Vagina (tissue), 2 donors: ENCODE results near the gene INO80E. TPM values are rescaled to one million over a fixed set of nuclear protein-coding genes. Genes with fewer than 3 reads are reported as not detected.

Source experiments
- DNase-seq, 2 donors: peaks; one replicate each; pipeline ENCODE4 v3.0.0-alpha.2; 2017; ENCODE audit errors: extremely low spot score in 2 of 2
- H3K27ac ChIP-seq: fragments of 200-600 bp; sonication (generic); one replicate; pipeline ENCODE4 v1.5.1; 2019
- H3K27me3 ChIP-seq: fragments of 200-600 bp; sonication (generic); one replicate; pipeline ENCODE4 v1.5.1; 2019
- H3K36me3 ChIP-seq, 2 donors: fragments of 200-600 bp; sonication (generic); one replicate each; pipeline ENCODE4 v1.5.1; 2017 to 2019
- H3K4me1 ChIP-seq: fragments of 200-600 bp; sonication (generic); one replicate; pipeline ENCODE4 v1.5.1; 2019
- H3K4me3 ChIP-seq, 2 donors: fragments of 200-600 bp; sonication (generic); 1 replicate in 1 of 2; 2 replicates in 1 of 2; pipeline ENCODE4 v1.5.1; 2016 to 2019
- H3K9me3 ChIP-seq: fragments of 200-600 bp; sonication (generic); one replicate; pipeline ENCODE4 v1.5.1; 2019
- POLR2A ChIP-seq, 2 donors: fragments of 450-650 bp; IDR thresholded peaks; one replicate each; pipeline ENCODE4 v1.6.1; 2017; ENCODE audit warnings: antibody characterized with exemption in 2 of 2, mild to moderate bottlenecking in 2 of 2, moderate library complexity in 2 of 2
- POLR2AphosphoS5 ChIP-seq, 2 donors: sonication (generic); formaldehyde crosslinking; IDR thresholded peaks; one replicate each; pipeline ENCODE4 v1.9.0; 2017; ENCODE audit warnings: antibody characterized with exemption in 2 of 2, mild to moderate bottlenecking in 2 of 2, low read depth in 1 of 2; ENCODE audit not compliant: insufficient read depth in 1 of 2
- intact Hi-C: fragments of 100-400 bp; cut with DNase I; formaldehyde crosslinking; loops from one replicate; pipeline ENCODE4 v1.15.1; 2023
- total RNA-seq: library from RNA; depleted of rRNA; stranded (reverse); fragments of >200 nt; gene quantifications from one replicate; pipeline ENCODE4 v1.2.3, GENCODE V29; 2016
- TF ChIP-seq, protein P1 (sequence below), 3 experiments: fragments of 450-650 bp in 2 of 3; fragments of 200-600 bp in 1 of 3; sonication (generic) in 1 of 3; IDR thresholded peaks; one replicate each; pipeline ENCODE4 v1.5.1; 2017 to 2019; ENCODE audit warnings: antibody characterized with exemption in 3 of 3, mild to moderate bottlenecking in 2 of 3, moderate library complexity in 2 of 3

The INO80E gene
- total RNA-seq, 1 donor from 2014 or later, result 32.7 TPM

DNA sequence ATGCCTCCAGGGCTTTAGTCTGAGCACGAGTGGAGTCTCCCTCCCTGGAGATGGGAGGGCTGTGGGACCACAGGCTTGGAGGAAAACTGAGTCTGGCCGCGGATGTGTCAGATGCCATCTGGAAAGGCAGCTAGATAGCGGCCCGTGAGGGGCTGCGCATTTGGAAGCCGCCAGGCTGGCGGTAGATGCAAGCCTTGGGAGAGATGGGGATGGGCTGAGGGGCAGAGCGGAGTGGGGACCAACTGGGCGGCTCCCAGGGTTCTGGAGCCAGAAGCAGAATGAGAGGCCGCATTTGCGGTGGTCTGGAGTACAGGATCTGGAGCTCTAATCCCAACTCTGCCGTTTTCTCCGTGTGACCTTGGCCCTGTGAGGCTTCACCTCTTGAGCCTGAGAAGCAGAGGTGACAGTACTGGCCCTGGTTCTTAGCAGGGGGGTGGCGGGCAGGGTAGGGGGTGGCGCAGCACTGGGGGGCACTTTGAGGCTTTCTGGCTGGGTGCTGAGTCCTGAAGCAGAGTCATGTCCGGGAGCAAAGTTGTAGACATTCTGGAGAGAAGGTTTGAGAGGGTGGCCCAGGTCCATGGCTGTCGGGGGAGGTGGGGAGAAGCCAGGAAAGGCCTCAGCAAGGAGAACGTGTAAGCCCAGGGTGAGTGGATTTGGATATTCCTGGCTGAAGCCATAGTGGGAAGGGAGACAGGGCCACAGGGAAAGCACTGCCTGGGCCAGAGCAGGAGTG lies 6.7 kb downstream of the INO80E start:
- Histone ChIP-seq H3K9me3 (no peaks in the 10 kb centered on the region), H3K27me3 (no peaks in the 10 kb centered on the region), H3K36me3 (peaks cover 0 to 16% of the 10 kb centered on the region in 2 donors), H3K4me3 (no peak overlapping the region), H3K4me1 (no peaks in the 10 kb centered on the region), H3K27ac (no peak overlapping the region)
- TF ChIP-seq, protein P1, sequence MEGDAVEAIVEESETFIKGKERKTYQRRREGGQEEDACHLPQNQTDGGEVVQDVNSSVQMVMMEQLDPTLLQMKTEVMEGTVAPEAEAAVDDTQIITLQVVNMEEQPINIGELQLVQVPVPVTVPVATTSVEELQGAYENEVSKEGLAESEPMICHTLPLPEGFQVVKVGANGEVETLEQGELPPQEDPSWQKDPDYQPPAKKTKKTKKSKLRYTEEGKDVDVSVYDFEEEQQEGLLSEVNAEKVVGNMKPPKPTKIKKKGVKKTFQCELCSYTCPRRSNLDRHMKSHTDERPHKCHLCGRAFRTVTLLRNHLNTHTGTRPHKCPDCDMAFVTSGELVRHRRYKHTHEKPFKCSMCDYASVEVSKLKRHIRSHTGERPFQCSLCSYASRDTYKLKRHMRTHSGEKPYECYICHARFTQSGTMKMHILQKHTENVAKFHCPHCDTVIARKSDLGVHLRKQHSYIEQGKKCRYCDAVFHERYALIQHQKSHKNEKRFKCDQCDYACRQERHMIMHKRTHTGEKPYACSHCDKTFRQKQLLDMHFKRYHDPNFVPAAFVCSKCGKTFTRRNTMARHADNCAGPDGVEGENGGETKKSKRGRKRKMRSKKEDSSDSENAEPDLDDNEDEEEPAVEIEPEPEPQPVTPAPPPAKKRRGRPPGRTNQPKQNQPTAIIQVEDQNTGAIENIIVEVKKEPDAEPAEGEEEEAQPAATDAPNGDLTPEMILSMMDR (IDR thresholded peaks at IDR 0.05), result no peak
- TF ChIP-seq POLR2AphosphoS5 (IDR thresholded peaks at IDR 0.05; ENCODE audit: insufficient read depth in 1 of 2, low read depth in 1 of 2), result no peak
- no peak for TF ChIP-seq POLR2A (IDR thresholded peaks at IDR 0.05)
- intact Hi-C loops, result loop anchor here (10.0 kb wide), 1 partner anchor 78 kb away; the partner anchor contains the start of gene KCTD13
- DNase-seq, result no peak

DNA sequence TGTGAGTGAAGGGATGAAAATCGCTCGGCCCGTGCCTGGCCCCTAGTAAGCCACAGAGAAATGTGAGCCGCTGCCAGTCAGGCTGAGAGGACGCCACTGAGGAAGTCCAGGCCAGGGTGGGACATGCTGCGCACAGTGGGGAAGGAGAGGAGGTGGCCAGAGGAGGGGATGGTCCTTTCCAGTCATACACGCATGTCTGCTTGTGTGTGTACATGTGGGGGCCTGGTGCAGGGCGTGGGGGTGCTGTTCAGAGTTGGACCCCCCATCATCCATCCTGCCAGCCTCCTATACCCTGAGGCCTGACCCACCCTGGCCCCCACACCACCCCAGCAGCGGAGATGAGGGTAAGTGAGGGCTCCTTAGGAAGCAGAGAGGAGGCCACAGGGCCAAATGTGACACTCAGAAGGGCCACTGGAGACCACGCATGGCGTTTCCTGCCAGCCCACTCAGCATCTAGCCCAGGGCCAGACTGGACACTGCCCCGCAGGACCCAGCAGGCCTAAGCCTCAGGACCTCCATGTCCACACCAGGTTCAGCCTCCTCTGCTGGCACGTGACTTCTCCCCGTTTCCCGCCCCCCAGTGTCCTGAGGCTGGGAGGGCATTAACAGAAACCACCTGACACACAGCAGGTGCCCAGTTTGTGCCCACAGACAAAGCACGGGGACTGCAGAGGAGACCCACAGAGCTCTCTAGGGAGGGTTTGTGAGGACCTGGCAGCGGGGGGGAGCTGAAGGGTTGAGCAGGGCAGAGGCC lies 7.8 kb downstream of the INO80E start:
- Histone ChIP-seq H3K9me3 (no peaks in the 10 kb centered on the region), H3K4me3 (no peak overlapping the region), H3K36me3 (peaks cover 0 to 15% of the 10 kb centered on the region in 2 donors), H3K27me3 (no peaks in the 10 kb centered on the region), H3K27ac (no peak overlapping the region), H3K4me1 (no peaks in the 10 kb centered on the region)
- DNase-seq, result no peak
- TF ChIP-seq, protein P1 (IDR thresholded peaks at IDR 0.05), result no peak
- TF ChIP-seq POLR2AphosphoS5 (IDR thresholded peaks at IDR 0.05; ENCODE audit: insufficient read depth in 1 of 2, low read depth in 1 of 2), result no peak
- TF ChIP-seq POLR2A (IDR thresholded peaks at IDR 0.05), result no peak
- intact Hi-C loops, result loop anchor here (10.0 kb wide), 1 partner anchor 79 kb away; the partner anchor contains the start of gene KCTD13

DNA sequence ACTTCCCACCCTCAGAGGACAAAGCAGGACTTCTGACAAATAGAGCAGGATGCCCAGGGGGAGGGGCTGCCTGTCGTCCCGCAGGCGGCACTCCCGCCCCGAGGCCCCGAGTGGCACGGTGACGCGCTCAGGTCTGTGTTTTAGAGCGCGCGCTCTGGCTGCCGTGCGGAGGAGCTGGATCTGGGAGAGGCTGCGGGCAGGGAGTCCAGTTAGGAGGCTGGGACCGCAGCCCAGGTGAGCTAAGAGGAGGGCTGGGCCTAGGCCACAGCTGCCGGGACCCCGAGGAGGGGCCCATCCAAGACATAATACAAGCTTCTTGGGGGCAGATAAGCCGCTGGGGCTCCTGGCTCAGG lies 8.4 kb downstream of the INO80E start:
- TF ChIP-seq POLR2A (IDR thresholded peaks at IDR 0.05), result no peak
- TF ChIP-seq POLR2AphosphoS5 (IDR thresholded peaks at IDR 0.05; ENCODE audit: insufficient read depth in 1 of 2, low read depth in 1 of 2), result no peak
- TF ChIP-seq, protein P1 (IDR thresholded peaks at IDR 0.05), result no peak
- Histone ChIP-seq H3K4me3 (no peak overlapping the region), H3K27ac (no peak overlapping the region), H3K27me3 (peaks cover 4% of the 10 kb centered on the region), H3K4me1 (no peaks in the 10 kb centered on the region), H3K36me3 (peaks cover 0 to 15% of the 10 kb centered on the region in 2 donors), H3K9me3 (no peaks in the 10 kb centered on the region)
- intact Hi-C loops, result loop anchor here (10.0 kb wide), 1 partner anchor 80 kb away; the partner anchor contains the start of gene KCTD13
- no peak for DNase-seq

DNA sequence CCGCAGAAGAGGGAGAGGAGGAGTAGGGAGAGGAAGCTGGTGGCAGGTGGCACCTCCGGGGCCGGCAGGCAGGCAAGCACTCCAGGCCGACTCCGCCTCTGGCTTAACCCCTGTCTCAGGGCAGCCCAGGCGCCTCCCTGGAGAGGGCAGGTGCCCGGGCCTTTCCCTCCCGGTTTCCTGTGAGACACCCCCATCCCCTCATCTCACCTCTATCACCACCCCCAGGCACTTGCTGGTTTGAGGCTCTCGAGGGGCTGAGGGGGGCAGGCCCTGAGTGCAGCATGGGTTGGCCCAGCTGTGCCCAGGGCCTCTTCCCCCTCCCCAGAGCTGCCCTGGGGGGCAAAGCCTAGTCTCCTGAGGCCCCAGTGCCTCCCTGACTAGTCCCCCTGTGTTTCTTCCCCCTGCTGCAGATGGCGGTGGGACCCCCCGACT lies 8.8 kb downstream of the INO80E start:
- no peak overlapping the region for H3K27ac ChIP-seq
- no peak for TF ChIP-seq POLR2A (IDR thresholded peaks at IDR 0.05)
- TF ChIP-seq, protein P1 (IDR thresholded peaks at IDR 0.05), result no peak
- TF ChIP-seq POLR2AphosphoS5 (IDR thresholded peaks at IDR 0.05; ENCODE audit: insufficient read depth in 1 of 2, low read depth in 1 of 2), result no peak
- peaks cover 0 to 15% of the 10 kb centered on the region in 2 donors for H3K36me3 ChIP-seq
- H3K9me3 ChIP-seq, result no peaks in the 10 kb centered on the region
- H3K4me1 ChIP-seq, result no peaks in the 10 kb centered on the region
- intact Hi-C loops, result loop anchor here (10.0 kb wide), 1 partner anchor 80 kb away; the partner anchor contains the start of gene KCTD13
- DNase-seq, result no peak
- H3K27me3 ChIP-seq, result peaks cover 4% of the 10 kb centered on the region
- no peak overlapping the region for H3K4me3 ChIP-seq
